Measurements from ENCODE around the gene FCN1. TPM values are rescaled to one million over a fixed set of nuclear protein-coding genes. Genes with fewer than 3 reads are reported as not detected.

The FCN1 gene
- total RNA-seq, 1 experiment from 2014 or later: not detected

- no peak for ATAC-seq
- H3K4me2 ChIP-seq (ENCODE audit: low read length): no peak overlapping the region
- no peaks in the 10 kb centered on the region for H3K9me3 ChIP-seq (ENCODE audit: low read length)
- POLR2A ChIA-PET (ENCODE audit: unreplicated experiment): no interaction called here
- no peaks in the 10 kb centered on the region for H3K36me3 ChIP-seq (ENCODE audit: low read depth, low read length)
- no peaks in the 10 kb centered on the region for H3F3A ChIP-seq (ENCODE audit: low read length, unreplicated experiment)
- BruUV-seq (replicated peaks): no TSS peak
- no peaks in the 10 kb centered on the region for H4K20me1 ChIP-seq (ENCODE audit: low read length)
- CTCF ChIA-PET: no interaction called here
- no peaks in the 10 kb centered on the region for H3K79me2 ChIP-seq (ENCODE audit: low read length)
- DNase-seq: no peak
- intact Hi-C loops (cut with micrococcal nuclease): no loop called here
- H3K27ac ChIP-seq (ENCODE audit: low read length): no peak overlapping the region
- H3K4me1 ChIP-seq (ENCODE audit: insufficient read depth, low read length): no peaks in the 10 kb centered on the region
- H2AFZ ChIP-seq (ENCODE audit: low read length): no peak overlapping the region
- TF ChIP-seq EZH2 (IDR thresholded peaks at IDR 0.05; ENCODE audit: low read length, unreplicated experiment): no peak
- TF ChIP-seq CTCF (conservative IDR thresholded peaks at IDR 0.05; ENCODE audit: low read depth, low read length): no peak
- TF ChIP-seq EZH2phosphoT487 (IDR thresholded peaks at IDR 0.05; ENCODE audit: borderline replicate concordance, low read length): no peak
- no peak overlapping the region for H3K9ac ChIP-seq (ENCODE audit: low read length)
- H3K27me3 ChIP-seq (ENCODE audit: low read length): 0 out of 2 replicates have a peak, but pooled peaks cover 3% of the 10 kb centered on the region
- H3K4me3 ChIP-seq (ENCODE audit: low read length): no peak overlapping the region
- no peaks in the 10 kb centered on the region for H3K9me2 ChIP-seq (replicated peaks; ENCODE audit: low read length)
Observed at GRCh38 chr9:134964271-134965055, 46.8 kb upstream of the FCN1 start.

GRCh38 chr9:134963546-134963945, 45.8 kb upstream of the FCN1 start:
- H3K9me2 ChIP-seq (replicated peaks; ENCODE audit: low read length): no peaks in the 10 kb centered on the region
- CTCF ChIA-PET: no interaction called here
- DNase-seq (no peak), ATAC-seq (no peak)
- no peak overlapping the region for H2AFZ ChIP-seq (ENCODE audit: low read length)
- H3K27ac ChIP-seq (ENCODE audit: low read length): no peak overlapping the region
- POLR2A ChIA-PET (ENCODE audit: unreplicated experiment): no interaction called here
- H3K27me3 ChIP-seq (ENCODE audit: low read length): 0 out of 2 replicates have a peak, but pooled peaks cover 3% of the 10 kb centered on the region
- no peak overlapping the region for H3K4me2 ChIP-seq (ENCODE audit: low read length)
- no peaks in the 10 kb centered on the region for H3F3A ChIP-seq (ENCODE audit: low read length, unreplicated experiment)
- no peak overlapping the region for H3K9ac ChIP-seq (ENCODE audit: low read length)
- no peak for TF ChIP-seq CTCF (conservative IDR thresholded peaks at IDR 0.05; ENCODE audit: low read depth, low read length)
- TF ChIP-seq EZH2 (IDR thresholded peaks at IDR 0.05; ENCODE audit: low read length, unreplicated experiment): no peak
- TF ChIP-seq EZH2phosphoT487 (IDR thresholded peaks at IDR 0.05; ENCODE audit: borderline replicate concordance, low read length): no peak
- BruUV-seq (replicated peaks): no TSS peak
- intact Hi-C loops (cut with micrococcal nuclease): no loop called here
- no peaks in the 10 kb centered on the region for H4K20me1 ChIP-seq (ENCODE audit: low read length)
- no peaks in the 10 kb centered on the region for H3K4me1 ChIP-seq (ENCODE audit: insufficient read depth, low read length)
- no peak overlapping the region for H3K4me3 ChIP-seq (ENCODE audit: low read length)
- H3K79me2 ChIP-seq (ENCODE audit: low read length): no peaks in the 10 kb centered on the region
- H3K36me3 ChIP-seq (ENCODE audit: low read depth, low read length): no peaks in the 10 kb centered on the region
- H3K9me3 ChIP-seq (ENCODE audit: low read length): no peaks in the 10 kb centered on the region

- no peak for TF ChIP-seq EZH2phosphoT487 (IDR thresholded peaks at IDR 0.05; ENCODE audit: borderline replicate concordance, low read length)
- no peak for TF ChIP-seq CTCF (conservative IDR thresholded peaks at IDR 0.05; ENCODE audit: low read depth, low read length)
- no peak for TF ChIP-seq EZH2 (IDR thresholded peaks at IDR 0.05; ENCODE audit: low read length, unreplicated experiment)
- Histone ChIP-seq H3K9ac (ENCODE audit: low read length) (no peak overlapping the region), H3K79me2 (ENCODE audit: low read length) (no peaks in the 10 kb centered on the region), H3K36me3 (ENCODE audit: low read depth, low read length) (no peaks in the 10 kb centered on the region), H3K27ac (ENCODE audit: low read length) (no peak overlapping the region), H3K4me3 (ENCODE audit: low read length) (no peak overlapping the region), H2AFZ (ENCODE audit: low read length) (no peak overlapping the region), H3K27me3 (ENCODE audit: low read length) (0 out of 2 replicates have a peak, but pooled peaks cover 3% of the 10 kb centered on the region), H3K9me3 (ENCODE audit: low read length) (no peaks in the 10 kb centered on the region), H3K9me2 (replicated peaks; ENCODE audit: low read length) (no peaks in the 10 kb centered on the region), H3F3A (ENCODE audit: low read length, unreplicated experiment) (no peaks in the 10 kb centered on the region), H3K4me2 (ENCODE audit: low read length) (no peak overlapping the region), H4K20me1 (ENCODE audit: low read length) (no peaks in the 10 kb centered on the region), H3K4me1 (ENCODE audit: insufficient read depth, low read length) (no peaks in the 10 kb centered on the region)
- BruUV-seq (replicated peaks): no TSS peak
- ATAC-seq (no peak), DNase-seq (no peak)
- ChIA-PET CTCF (no interaction called here), POLR2A (ENCODE audit: unreplicated experiment) (no interaction called here)
- intact Hi-C loops (cut with micrococcal nuclease): no loop called here
Observed at GRCh38 chr9:134962973-134963364, 45.3 kb upstream of the FCN1 start.
